ENCODE data around the gene DGCR8. TPM values are rescaled to one million over a fixed set of nuclear protein-coding genes. Genes with fewer than 3 reads are reported as not detected.

DGCR8 gene
- total RNA-seq, 4 donors from 2014 or later, result 16.9 to 27.6 (median 25.5) TPM

DNA sequence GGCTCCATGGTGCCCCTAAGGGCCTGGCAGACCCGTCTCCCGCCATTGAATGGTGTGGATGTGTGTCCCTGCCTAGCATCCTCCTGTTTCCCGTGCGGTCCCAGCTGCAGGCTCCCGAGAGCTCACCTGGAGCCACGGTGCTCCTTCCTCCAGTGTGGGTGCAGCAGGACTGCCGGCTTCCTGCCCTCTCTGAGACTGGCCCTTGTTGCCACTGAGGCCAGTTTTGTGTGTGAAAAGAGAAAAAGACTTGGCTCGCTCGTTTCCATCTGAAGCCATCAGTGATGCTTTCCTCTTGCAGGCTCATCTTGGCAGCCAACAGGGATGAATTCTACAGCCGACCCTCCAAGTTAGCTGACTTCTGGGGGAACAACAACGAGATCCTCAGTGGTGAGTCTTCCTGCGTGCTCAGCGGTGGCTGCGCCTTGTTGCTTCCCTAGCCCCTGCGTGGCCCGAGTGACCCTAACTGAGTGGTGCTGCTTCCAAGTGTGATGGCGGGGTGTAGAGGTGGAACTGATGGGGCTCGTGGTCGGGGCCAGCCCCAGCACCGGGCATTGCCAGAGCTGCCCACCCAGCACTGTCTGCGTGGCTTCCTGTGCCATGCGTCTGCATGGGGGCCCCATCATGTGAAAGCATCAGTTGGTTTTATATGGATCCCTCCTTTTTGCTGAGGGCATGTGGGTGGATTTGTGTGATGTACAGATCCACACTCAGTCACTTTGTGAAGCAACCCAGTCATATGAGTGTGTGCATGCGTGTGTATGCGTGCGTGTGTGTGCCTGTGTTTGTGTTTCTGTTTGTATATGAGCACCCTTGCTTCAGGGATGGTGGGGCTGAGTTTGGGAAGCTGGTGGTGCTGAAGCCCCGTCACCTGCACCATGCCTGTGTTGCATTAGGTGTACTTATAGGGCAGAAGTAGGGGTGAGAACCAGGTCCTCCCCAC, 36.7 kb upstream of the DGCR8 start:
- WGBS, 2 donors (ENCODE audit: low coverage in 1 of 2), result 95 to 100% methylated on average over 2 to 6 of the region's 26 CpGs

DNA sequence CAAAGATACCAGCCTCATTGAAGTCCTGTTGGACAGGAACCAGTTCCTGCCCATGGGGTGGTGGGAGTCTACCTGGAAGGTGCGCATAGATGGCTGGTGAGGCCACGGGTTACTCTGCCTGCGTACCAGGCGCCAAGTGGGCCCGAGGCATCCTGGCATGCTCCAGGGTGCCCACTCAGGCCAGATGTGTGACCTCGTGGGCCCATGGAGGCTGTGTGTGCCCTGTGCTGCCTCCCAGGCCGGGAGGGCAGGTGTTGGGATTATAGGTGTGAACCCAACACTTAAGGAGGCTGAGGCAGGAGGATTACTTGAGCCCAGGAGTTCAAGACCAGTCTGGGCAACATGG, 36.1 kb upstream of the DGCR8 start:
- WGBS, 2 donors (ENCODE audit: low coverage in 1 of 2), result no CpG with 5 or more reads among the region's 7 CpGs
- Histone ChIP-seq H3K4me3 (no peak overlapping the region), H3K36me3 (peaks cover 0 to 100% of the 10 kb centered on the region in 2 donors), H3K27me3 (no peaks in the 10 kb centered on the region), H3K27ac (no peak overlapping the region), H3K4me1 (peaks cover 0 to 9% (median 0%) of the 10 kb centered on the region in 3 donors), H3K9me3 (no peaks in the 10 kb centered on the region)
- TF ChIP-seq, protein P1, sequence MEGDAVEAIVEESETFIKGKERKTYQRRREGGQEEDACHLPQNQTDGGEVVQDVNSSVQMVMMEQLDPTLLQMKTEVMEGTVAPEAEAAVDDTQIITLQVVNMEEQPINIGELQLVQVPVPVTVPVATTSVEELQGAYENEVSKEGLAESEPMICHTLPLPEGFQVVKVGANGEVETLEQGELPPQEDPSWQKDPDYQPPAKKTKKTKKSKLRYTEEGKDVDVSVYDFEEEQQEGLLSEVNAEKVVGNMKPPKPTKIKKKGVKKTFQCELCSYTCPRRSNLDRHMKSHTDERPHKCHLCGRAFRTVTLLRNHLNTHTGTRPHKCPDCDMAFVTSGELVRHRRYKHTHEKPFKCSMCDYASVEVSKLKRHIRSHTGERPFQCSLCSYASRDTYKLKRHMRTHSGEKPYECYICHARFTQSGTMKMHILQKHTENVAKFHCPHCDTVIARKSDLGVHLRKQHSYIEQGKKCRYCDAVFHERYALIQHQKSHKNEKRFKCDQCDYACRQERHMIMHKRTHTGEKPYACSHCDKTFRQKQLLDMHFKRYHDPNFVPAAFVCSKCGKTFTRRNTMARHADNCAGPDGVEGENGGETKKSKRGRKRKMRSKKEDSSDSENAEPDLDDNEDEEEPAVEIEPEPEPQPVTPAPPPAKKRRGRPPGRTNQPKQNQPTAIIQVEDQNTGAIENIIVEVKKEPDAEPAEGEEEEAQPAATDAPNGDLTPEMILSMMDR (IDR thresholded peaks at IDR 0.05), result no peak
- no peak for TF ChIP-seq EP300 (IDR thresholded peaks at IDR 0.05)
- TF ChIP-seq POLR2AphosphoS5 (IDR thresholded peaks at IDR 0.05), result no peak
- no peak for TF ChIP-seq POLR2A (IDR thresholded peaks at IDR 0.05)
- ATAC-seq, result no peak

More for the DNA sequence above, 36.7 kb upstream of the DGCR8 start:
- Histone ChIP-seq H3K36me3 (peaks cover 0 to 100% of the 10 kb centered on the region in 2 donors), H3K9me3 (no peaks in the 10 kb centered on the region), H3K4me1 (peaks cover 0 to 9% (median 0%) of the 10 kb centered on the region in 3 donors), H3K4me3 (no peak overlapping the region), H3K27me3 (no peaks in the 10 kb centered on the region), H3K27ac (no peak overlapping the region)
- ATAC-seq, result no peak
- TF ChIP-seq EP300 (IDR thresholded peaks at IDR 0.05), result no peak

DNA sequence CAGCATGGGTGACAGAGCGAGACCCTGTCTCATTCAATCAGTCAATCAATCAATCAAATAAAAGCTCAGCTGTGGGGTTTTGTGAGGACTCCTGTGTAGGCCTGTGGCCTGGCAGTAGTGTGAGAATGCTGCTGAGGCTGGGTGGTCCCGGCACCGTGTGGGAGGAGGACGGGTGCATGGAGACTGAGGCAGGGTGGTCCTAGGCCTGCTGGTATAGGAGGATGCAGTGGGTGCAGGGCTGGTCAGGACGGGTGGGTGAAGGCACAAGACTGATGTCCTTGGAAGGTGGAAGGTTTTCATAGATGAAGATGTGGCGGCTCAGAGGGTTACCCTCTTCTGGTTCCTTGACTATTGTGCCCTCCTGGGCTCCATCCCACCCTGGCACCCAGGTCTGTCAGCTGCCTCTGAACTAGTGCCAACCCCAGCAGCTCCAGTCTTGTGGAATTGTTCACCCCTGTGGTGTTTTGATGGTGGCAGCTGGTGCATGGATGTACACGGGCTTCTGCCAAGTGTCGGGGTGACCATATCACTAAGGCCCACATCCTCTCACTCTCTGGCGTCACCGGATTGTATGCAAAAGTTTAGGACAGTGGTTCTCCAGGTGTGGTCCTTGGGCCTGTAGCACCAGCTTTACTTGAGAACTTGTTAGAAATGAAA, 35.4 kb upstream of the DGCR8 start:
- no peak for TF ChIP-seq POLR2AphosphoS5 (IDR thresholded peaks at IDR 0.05)
- TF ChIP-seq, protein P1 (IDR thresholded peaks at IDR 0.05), result no peak
- no peak for TF ChIP-seq EP300 (IDR thresholded peaks at IDR 0.05)
- TF ChIP-seq POLR2A (IDR thresholded peaks at IDR 0.05), result no peak
- 79 to 87% methylated on average over 4 to 8 of the region's 10 CpGs for WGBS, 2 donors (ENCODE audit: low coverage in 1 of 2)

DNA sequence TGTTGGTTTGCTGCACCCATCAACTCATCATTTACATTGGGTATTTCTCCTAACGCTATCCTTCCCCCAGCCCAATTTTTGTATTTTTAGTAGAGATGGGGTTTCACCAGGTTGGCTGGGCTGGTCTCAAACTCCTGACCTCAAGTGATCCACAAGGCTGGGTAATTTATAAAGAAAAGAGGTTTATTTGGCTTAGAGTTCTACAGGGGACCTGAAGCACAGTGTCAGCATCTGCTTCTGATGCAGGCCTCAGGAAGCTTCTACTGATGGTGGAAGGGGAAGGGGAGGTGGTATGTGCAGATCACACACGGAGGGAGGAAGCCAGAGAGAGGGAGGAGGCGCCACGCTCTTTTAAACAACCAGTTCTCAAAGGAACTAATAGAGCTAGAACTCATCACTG, 33.3 kb upstream of the DGCR8 start:
- Histone ChIP-seq H3K27ac (no peak overlapping the region), H3K9me3 (no peaks in the 10 kb centered on the region), H3K4me3 (no peak overlapping the region), H3K4me1 (no peaks in the 10 kb centered on the region), H3K36me3 (peaks cover 0 to 90% of the 10 kb centered on the region in 2 donors), H3K27me3 (no peaks in the 10 kb centered on the region)
- WGBS, 2 donors (ENCODE audit: low coverage in 1 of 2), result 92% methylated on average over 4 of the region's 4 CpGs; no CpG with 5 or more reads in 1 of the 2 donors
- no peak for ATAC-seq
- TF ChIP-seq POLR2A (IDR thresholded peaks at IDR 0.05), result no peak
- no peak for TF ChIP-seq POLR2AphosphoS5 (IDR thresholded peaks at IDR 0.05)
- TF ChIP-seq EP300 (IDR thresholded peaks at IDR 0.05), result no peak
- TF ChIP-seq, protein P1 (IDR thresholded peaks at IDR 0.05), result no peak

More for the DNA sequence above, 35.4 kb upstream of the DGCR8 start:
- Histone ChIP-seq H3K36me3 (peaks cover 0 to 97% of the 10 kb centered on the region in 2 donors), H3K27me3 (no peaks in the 10 kb centered on the region), H3K27ac (no peak overlapping the region), H3K4me3 (no peak overlapping the region), H3K4me1 (peaks cover 0 to 9% (median 0%) of the 10 kb centered on the region in 3 donors), H3K9me3 (no peaks in the 10 kb centered on the region)
- ATAC-seq, result no peak

DNA sequence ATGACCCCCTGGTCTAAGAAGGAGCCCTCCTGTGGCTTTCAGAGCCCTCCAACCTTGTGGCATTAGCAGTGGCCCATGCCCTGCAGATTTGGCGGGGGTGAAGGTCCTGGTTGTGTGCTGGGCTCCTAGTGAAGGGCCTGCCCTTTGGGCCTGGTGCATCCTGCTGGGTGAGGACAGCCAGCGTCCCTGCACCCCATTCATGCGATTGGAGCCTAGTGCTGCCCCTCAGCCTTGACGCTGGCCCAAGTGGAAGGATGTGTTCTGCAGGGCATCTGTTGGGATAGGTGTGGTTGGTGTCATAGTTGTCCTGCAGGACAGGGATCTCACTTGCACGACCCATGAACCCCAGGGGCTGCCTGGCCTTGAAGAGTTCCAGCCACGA, 28.1 kb upstream of the DGCR8 start:
- Histone ChIP-seq H3K27me3 (no peaks in the 10 kb centered on the region), H3K9me3 (no peaks in the 10 kb centered on the region), H3K27ac (no peak overlapping the region), H3K4me3 (no peak overlapping the region), H3K36me3 (peaks cover 0 to 90% of the 10 kb centered on the region in 2 donors), H3K4me1 (no peaks in the 10 kb centered on the region)
- TF ChIP-seq POLR2AphosphoS5 (IDR thresholded peaks at IDR 0.05) (no peak), EP300 (IDR thresholded peaks at IDR 0.05) (no peak), POLR2A (IDR thresholded peaks at IDR 0.05) (no peak)
- TF ChIP-seq, protein P1 (IDR thresholded peaks at IDR 0.05), result no peak
- 100% methylated on average over 2 of the region's 6 CpGs; no CpG with 5 or more reads in 1 of the 2 donors for WGBS, 2 donors (ENCODE audit: low coverage in 1 of 2)
- ATAC-seq, result no peak
